H9 (cell line): ENCODE measurements around the gene C3orf38. TPM values are rescaled to one million over a fixed set of nuclear protein-coding genes. Genes with fewer than 3 reads are reported as not detected.

Source experiments
- DNase-seq: peaks from one replicate; pipeline ENCODE4 v3.0.0-alpha.2; 2017
- H2AFZ ChIP-seq: one replicate; pipeline ENCODE4 v1.6.1; 2013; ENCODE audit warnings: mild to moderate bottlenecking, low read length, control low read depth, moderate library complexity
- H2AK5ac ChIP-seq: 2 replicates; pipeline ENCODE4 v1.6.1; 2013; ENCODE audit warnings: low read length, control low read depth, mixed read lengths; ENCODE audit not compliant: insufficient read length
- H2BK120ac ChIP-seq: one replicate; pipeline ENCODE4 v1.6.1; 2013; ENCODE audit warnings: low read depth, mild to moderate bottlenecking, low read length, control low read depth, inconsistent platforms; ENCODE audit not compliant: poor library complexity, severe bottlenecking
- H2BK12ac ChIP-seq: 2 replicates; pipeline ENCODE4 v1.6.1; 2013; ENCODE audit warnings: low read length, control low read depth, mixed read lengths, low read depth; ENCODE audit not compliant: insufficient read length
- H2BK15ac ChIP-seq: 2 replicates; pipeline ENCODE4 v1.6.1; 2013; ENCODE audit warnings: low read depth, low read length, control low read depth
- H2BK20ac ChIP-seq: one replicate; pipeline ENCODE4 v1.6.1; 2013; ENCODE audit warnings: low read depth, mild to moderate bottlenecking, low read length, control low read depth, inconsistent platforms; ENCODE audit not compliant: poor library complexity, severe bottlenecking
- H2BK5ac ChIP-seq: 2 replicates; pipeline ENCODE4 v1.6.1; 2013; ENCODE audit warnings: low read length, control low read depth, mixed read lengths; ENCODE audit not compliant: insufficient read length
- H3K14ac ChIP-seq: 2 replicates; pipeline ENCODE4 v1.6.1; 2013; ENCODE audit warnings: low read length, control low read depth; ENCODE audit not compliant: insufficient read depth
- H3K18ac ChIP-seq: 2 replicates; pipeline ENCODE4 v1.6.1; 2013; ENCODE audit warnings: low read depth, mild to moderate bottlenecking, mixed read lengths, low read length, control low read depth; ENCODE audit not compliant: insufficient read length
- H3K23ac ChIP-seq: 2 replicates; pipeline ENCODE4 v1.6.1; 2013; ENCODE audit warnings: low read length, control low read depth, mixed read lengths, low read depth; ENCODE audit not compliant: insufficient read length
- H3K23me2 ChIP-seq: 2 replicates; pipeline ENCODE4 v1.6.1; 2013; ENCODE audit warnings: low read depth, mild to moderate bottlenecking, mixed read lengths, low read length, control low read depth; ENCODE audit not compliant: insufficient read length, poor library complexity, severe bottlenecking
- H3K27ac ChIP-seq: 2 replicates; pipeline ENCODE4 v1.5.1; 2013; ENCODE audit warnings: low read length, control low read depth, mixed read lengths, low read depth; ENCODE audit not compliant: insufficient read length
- H3K27me3 ChIP-seq: 2 replicates; pipeline ENCODE4 v1.6.1; 2013; ENCODE audit warnings: low read length, control low read depth, inconsistent platforms; ENCODE audit not compliant: insufficient read depth
- H3K4ac ChIP-seq: 2 replicates; pipeline ENCODE4 v1.6.1; 2013; ENCODE audit warnings: low read depth, mild to moderate bottlenecking, control low read depth, inconsistent platforms, low read length, moderate library complexity
- H3K4me1 ChIP-seq: 2 replicates; pipeline ENCODE4 v1.6.1; 2013; ENCODE audit warnings: low read length, control low read depth, inconsistent platforms; ENCODE audit not compliant: insufficient read depth
- H3K4me2 ChIP-seq: 2 replicates; pipeline ENCODE4 v1.6.1; 2013; ENCODE audit warnings: low read length, control low read depth, mixed read lengths; ENCODE audit not compliant: insufficient read length, insufficient read depth
- H3K56ac ChIP-seq: 2 replicates; pipeline ENCODE4 v1.6.1; 2013; ENCODE audit warnings: low read depth, mild to moderate bottlenecking, mixed read lengths, low read length, control low read depth; ENCODE audit not compliant: insufficient read length
- H3K79me1 ChIP-seq: 2 replicates; pipeline ENCODE4 v1.6.1; 2013; ENCODE audit warnings: low read depth, mild to moderate bottlenecking, moderate library complexity, low read length, control low read depth, inconsistent platforms; ENCODE audit not compliant: insufficient read depth, poor library complexity, severe bottlenecking
- H3K79me2 ChIP-seq: 2 replicates; pipeline ENCODE4 v1.6.1; 2013; ENCODE audit warnings: low read length, control low read depth, inconsistent platforms; ENCODE audit not compliant: insufficient read depth
- H3K9ac ChIP-seq: 2 replicates; pipeline ENCODE4 v1.6.1; 2013; ENCODE audit warnings: low read length, control low read depth, mixed read lengths; ENCODE audit not compliant: insufficient read length; ENCODE audit errors: extremely low read depth
- H3K9me3 ChIP-seq: one replicate; pipeline ENCODE4 v1.6.1; 2013; ENCODE audit warnings: low read depth, low read length, inconsistent platforms; ENCODE audit not compliant: control insufficient read depth
- H3T11ph ChIP-seq: one replicate; pipeline ENCODE4 v1.6.1; 2013; ENCODE audit warnings: mild to moderate bottlenecking, low read length, control low read depth, inconsistent platforms
- H4K20me1 ChIP-seq: one replicate; pipeline ENCODE4 v1.6.1; 2013; ENCODE audit not compliant: control insufficient read depth, insufficient read length, insufficient read depth
- H4K5ac ChIP-seq: 2 replicates; pipeline ENCODE4 v1.6.1; 2013; ENCODE audit warnings: low read depth, mild to moderate bottlenecking, mixed read lengths, low read length, control low read depth; ENCODE audit not compliant: insufficient read length
- H4K8ac ChIP-seq: replicated peaks from 2 replicates; pipeline ENCODE4 v1.6.1; 2013; ENCODE audit warnings: low read length, control low read depth, mixed read lengths, low read depth; ENCODE audit not compliant: insufficient read length
- H4K91ac ChIP-seq: 2 replicates; pipeline ENCODE4 v1.6.1; 2013; ENCODE audit warnings: low read depth, mild to moderate bottlenecking, moderate library complexity, mixed read lengths, low read length, control low read depth; ENCODE audit not compliant: insufficient read length
- H3K27ac Mint-ChIP-seq, 3 experiments: 2 replicates in 2 of 3; 3 replicates in 1 of 3; pipeline ENCODE4 v1.8.0; 2020 to 2021; ENCODE audit warnings: mixed read lengths in 3 of 3, mild to moderate bottlenecking in 1 of 3, moderate library complexity in 1 of 3
- H3K27me3 Mint-ChIP-seq: 2 replicates; pipeline ENCODE4 v1.8.0; 2021; ENCODE audit warnings: low read depth, mild to moderate bottlenecking, moderate library complexity, mixed read lengths
- H3K36me3 Mint-ChIP-seq, 3 experiments: 2 replicates in 2 of 3; 3 replicates in 1 of 3; pipeline ENCODE4 v1.8.0; 2020 to 2021; ENCODE audit warnings: low read depth in 3 of 3, mixed read lengths in 3 of 3; ENCODE audit not compliant: insufficient read depth in 1 of 3
- H3K4me1 Mint-ChIP-seq, 2 experiments: 2 replicates each; pipeline ENCODE4 v1.8.0; 2020; ENCODE audit warnings: mixed read lengths in 2 of 2
- H3K4me3 Mint-ChIP-seq, 2 experiments: 2 replicates in 1 of 2; 3 replicates in 1 of 2; pipeline ENCODE4 v1.8.0; 2020 to 2021; ENCODE audit warnings: mild to moderate bottlenecking in 2 of 2, mixed read lengths in 2 of 2, moderate library complexity in 1 of 2
- H3K9me3 Mint-ChIP-seq, 2 experiments: 2 replicates in 1 of 2; 3 replicates in 1 of 2; pipeline ENCODE4 v1.8.0; 2020; ENCODE audit warnings: mild to moderate bottlenecking in 2 of 2, mixed read lengths in 2 of 2, moderate library complexity in 1 of 2
- CTCF ChIP-seq: fragments of 200-600 bp; sonication (generic); conservative IDR thresholded peaks from 3 replicates; pipeline ENCODE4 v1.8.0; 2021; ENCODE audit warnings: antibody characterized with exemption, mild to moderate bottlenecking
- whole genome bisulfite sequencing: extraction: QIAGEN DNeasy Blood & Tissue Kit; methylation state at CpG from one replicate; pipeline ENCODE4 v1.1.7; 2013; ENCODE audit warnings: missing lambda C conversion rate, low lambda C conversion rate, mixed read lengths; ENCODE audit not compliant: insufficient read length; ENCODE audit errors: extremely low coverage; 5-methylcytosine and 5-hydroxymethylcytosine counted together
- long read RNA-seq: library from polyadenylated mRNA; unstranded; transcript quantifications from one replicate; pipeline ENCODE4 v2.0.0, GENCODE V29; 2020
- total RNA-seq: library from RNA; stranded (reverse); gene quantifications from 2 replicates; pipeline ENCODE4 v1.2.1, GENCODE V29; 2021

C3orf38 gene
- 36.6 and 39.2 TPM in 2 replicates for total RNA-seq
- long read RNA-seq, transcript C3orf38-201 (3 exons, 2,633 nt) = major isoform, 196 of 253 reads
- long read RNA-seq, partial matches to known transcripts = 0 of 253 reads
- long read RNA-seq, other reads (novel, unspliced or antisense) = 57 of 253 reads

DNA sequence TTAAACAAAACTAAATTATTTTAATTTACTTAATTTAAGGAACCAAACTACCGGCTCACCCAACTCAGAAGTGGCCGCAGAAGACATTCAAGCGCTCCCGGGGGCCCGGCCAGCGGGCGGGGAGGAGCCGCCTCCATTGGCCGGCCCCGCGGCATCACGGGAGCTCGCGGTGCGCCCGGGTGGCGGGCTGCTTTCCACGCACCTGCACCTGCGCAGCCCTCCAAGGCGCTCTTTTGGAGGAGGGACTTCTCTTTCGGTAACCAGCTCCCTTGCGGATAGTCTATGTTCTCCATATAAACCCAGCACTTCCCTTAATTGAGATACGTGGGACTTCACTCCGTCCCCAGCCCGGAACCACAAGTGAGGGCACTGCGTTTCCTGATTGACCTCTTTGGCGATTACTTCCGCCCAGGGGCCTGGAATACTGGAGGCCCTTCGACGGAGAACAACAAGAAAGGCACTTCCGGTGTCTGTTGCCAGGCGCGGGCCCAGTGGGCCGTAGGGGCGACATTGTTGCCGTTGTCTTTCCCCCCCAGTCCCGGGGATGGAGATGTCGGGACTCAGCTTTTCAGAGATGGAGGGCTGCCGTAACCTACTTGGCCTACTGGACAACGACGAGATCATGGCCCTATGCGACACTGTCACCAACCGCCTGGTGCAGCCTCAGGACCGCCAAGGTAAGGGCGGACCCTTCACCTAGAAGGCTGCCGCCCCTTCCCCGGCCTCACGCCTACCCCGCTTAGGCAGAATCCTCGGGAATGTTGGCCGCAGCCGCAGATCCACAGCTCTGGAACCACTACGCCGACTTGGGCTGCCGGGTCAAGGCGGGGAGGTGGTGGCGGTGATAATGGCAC is at the start of gene C3orf38:
Gene C3orf38 (plus strand): TSS at position 451 of the 854 bp plus-strand sequence. CDS start 94 bp downstream, at position 545.
- H3K79me2 ChIP-seq = peaks cover 17% of the 10 kb centered on the region; the same call in 1 of the 2 replicates
- H3K9me3 ChIP-seq = no peaks in the 10 kb centered on the region
- peak within 1 kb of the TSS; percentile 95 to 96 for H3K4me3 Mint-ChIP-seq
- H3T11ph ChIP-seq = no peak within 1 kb of the TSS
- H4K91ac ChIP-seq = no peak within 1 kb of the TSS
- no peaks in the 10 kb centered on the region for H4K20me1 ChIP-seq
- H2BK120ac ChIP-seq = no peak within 1 kb of the TSS
- H4K5ac ChIP-seq = peak within 1 kb of the TSS; percentile 84
- no peaks in the 10 kb centered on the region; a peak in 1 of 5 replicates for H3K9me3 Mint-ChIP-seq
- peaks cover 18 to 23% of the 10 kb centered on the region in 2 experiments for H3K4me1 Mint-ChIP-seq
- peak within 1 kb of the TSS; percentile 95 for H3K9ac ChIP-seq
- no peak within 1 kb of the TSS for H3K23ac ChIP-seq
- H2AK5ac ChIP-seq = no peak within 1 kb of the TSS
- H2BK20ac ChIP-seq = no peak within 1 kb of the TSS
- H3K4ac ChIP-seq = no peak within 1 kb of the TSS
- no peak within 1 kb of the TSS for H4K8ac ChIP-seq
- no peaks in the 10 kb centered on the region for H3K79me1 ChIP-seq
- no peak for TF ChIP-seq CTCF
- H3K27ac ChIP-seq = peak within 1 kb of the TSS; percentile 65
- H2BK5ac ChIP-seq = no peak within 1 kb of the TSS
- H2AFZ ChIP-seq = peak within 1 kb of the TSS; percentile 53
- no peak within 1 kb of the TSS for H2BK12ac ChIP-seq
- no peaks in the 10 kb centered on the region for H3K23me2 ChIP-seq
- no CpG with 5 or more reads among the region's 57 CpGs for WGBS
- H3K4me2 ChIP-seq = peak within 1 kb of the TSS; percentile 70
- H3K14ac ChIP-seq = peak within 1 kb of the TSS; percentile 97; the same call in 1 of the 2 replicates
- no peaks in the 10 kb centered on the region for H3K4me1 ChIP-seq
- no peak within 1 kb of the TSS for H2BK15ac ChIP-seq
- H3K27ac Mint-ChIP-seq = peak within 1 kb of the TSS; percentile 99
- DNase-seq = peak; percentile 90
- no peaks in the 10 kb centered on the region; the same call in 1 of the 2 replicates for H3K27me3 Mint-ChIP-seq
- no peaks in the 10 kb centered on the region for H3K27me3 ChIP-seq
- H3K18ac ChIP-seq = peak within 1 kb of the TSS; percentile 92
- no peak within 1 kb of the TSS for H3K56ac ChIP-seq
- peaks cover 4 to 20% (median 16%) of the 10 kb centered on the region in 3 experiments; a peak in 6 of 7 replicates for H3K36me3 Mint-ChIP-seq
